K562 (cell line): ENCODE measurements around the gene MMP28. TPM values are rescaled to one million over a fixed set of nuclear protein-coding genes. Genes with fewer than 3 reads are reported as not detected.

Experiments used
- ATAC-seq: fragments of 200-7000 bp; cut with Tn5 transposase; 3 replicates; pipeline ENCODE4 v1.9.1; 2020; ENCODE audit warnings: moderate library complexity
- BruUV-seq: library from RNA; stranded (reverse); fragments of 400-500 nt; replicated peaks from 2 replicates; lab custom pipeline; 2021; lab: Mats Ljungman, UMichigan
- CTCF ChIA-PET: fragments of 300-600 bp; formaldehyde crosslinking; extraction: SDS; loops from one replicate; lab custom pipeline; 2021; ENCODE audit warnings: low intra/inter-chr PET ratio; lab: Yijun Ruan, JAX
- POLR2A ChIA-PET: fragments of 300-600, 350-650 bp; sonication (Branson Sonifier 250); formaldehyde crosslinking; extraction: SDS; loops from one replicate; lab custom pipeline; 2021; ENCODE audit warnings: antibody characterized with exemption, inconsistent platforms; lab: Yijun Ruan, JAX
- DNase-seq, 4 experiments: peaks; one replicate each; pipeline versions ENCODE4 v3.0.0 to v3.0.0-alpha.2; 2011 to 2018; ENCODE audit warnings: low spot score in 3 of 4, mixed read lengths in 3 of 4; ENCODE audit errors: extremely low read depth in 1 of 4
- FAIRE-seq: peaks from 2 replicates; lab custom pipeline; 2011; peaks lifted over from hg19 to GRCh38; lab: Jason Lieb, UNC
- H2AFZ ChIP-seq: 2 replicates; pipeline ENCODE4 v1.6.0; 2011; ENCODE audit warnings: low read depth, low read length, control low read depth, inconsistent platforms
- H3K27ac ChIP-seq: fragments of 200-600 bp; 3 replicates; pipeline ENCODE4 v1.8.0; 2011; ENCODE audit warnings: low read depth, mild to moderate bottlenecking, control low read depth, inconsistent platforms, low read length, moderate library complexity, mixed read lengths; ENCODE audit errors: extremely low read depth
- H3K27me3 ChIP-seq, 2 experiments: fragments of 300-600 bp in 1 of 2; 2 replicates in 1 of 2; 3 replicates in 1 of 2; pipeline versions ENCODE4 v1.6.0 to v1.8.0; 2011; ENCODE audit warnings: inconsistent platforms in 2 of 2, low read length in 2 of 2, mild to moderate bottlenecking in 1 of 2, mixed read lengths in 1 of 2, moderate library complexity in 1 of 2; ENCODE audit not compliant: control insufficient read depth in 2 of 2, insufficient read depth in 2 of 2
- H3K36me3 ChIP-seq: fragments of 300-600 bp; 3 replicates; pipeline ENCODE4 v1.8.0; 2011; ENCODE audit warnings: mild to moderate bottlenecking, low read length, inconsistent platforms; ENCODE audit not compliant: control insufficient read depth, insufficient read depth
- H3K4me1 ChIP-seq, 2 experiments: fragments of 200-600 bp in 1 of 2; replicated peaks in 1 of 2; 2 replicates in 1 of 2; 3 replicates in 1 of 2; pipeline versions ENCODE4 v1.5.1 to v1.8.0; 2011; ENCODE audit warnings: inconsistent platforms in 2 of 2, low read length in 2 of 2, mild to moderate bottlenecking in 1 of 2, mixed read lengths in 1 of 2, moderate library complexity in 1 of 2; ENCODE audit not compliant: control insufficient read depth in 2 of 2, insufficient read depth in 2 of 2
- H3K4me2 ChIP-seq: 2 replicates; pipeline ENCODE4 v1.6.1; 2011; ENCODE audit warnings: low read length, control low read depth, inconsistent platforms, mixed read lengths; ENCODE audit not compliant: insufficient read depth
- H3K4me3 ChIP-seq: fragments of 200-600 bp; sonication (generic), shearing (Covaris generic); 2 replicates; pipeline ENCODE4 v1.5.1; 2016; ENCODE audit warnings: control low read depth, inconsistent platforms
- H3K79me2 ChIP-seq: fragments of 200-600 bp; 3 replicates; pipeline ENCODE4 v1.8.0; 2011; ENCODE audit warnings: low read length, inconsistent platforms; ENCODE audit not compliant: control insufficient read depth, insufficient read depth
- H3K9ac ChIP-seq, 2 experiments: 2 replicates each; pipeline versions ENCODE4 v1.6.0 to v1.6.1; 2011; ENCODE audit warnings: low read depth in 2 of 2, low read length in 2 of 2, control low read depth in 1 of 2, inconsistent platforms in 1 of 2, mild to moderate bottlenecking in 1 of 2, mixed read lengths in 1 of 2; ENCODE audit not compliant: insufficient read depth in 1 of 2
- H3K9me1 ChIP-seq: one replicate; pipeline ENCODE4 v1.6.0; 2011; ENCODE audit warnings: inconsistent platforms, mild to moderate bottlenecking, low read length, moderate library complexity; ENCODE audit not compliant: control insufficient read depth, insufficient read depth
- H3K9me3 ChIP-seq: replicated peaks from 2 replicates; pipeline ENCODE4 v1.5.1; 2011; ENCODE audit warnings: low read depth, low read length, inconsistent platforms; ENCODE audit not compliant: control insufficient read depth, insufficient read depth
- H4K20me1 ChIP-seq: replicated peaks from 2 replicates; pipeline ENCODE4 v1.6.1; 2011; ENCODE audit warnings: low read length, inconsistent platforms, mixed read lengths; ENCODE audit not compliant: control insufficient read depth, insufficient read depth
- NUFIP1 ChIP-seq: fragments of 450-650 bp; IDR thresholded peaks from 2 replicates; pipeline ENCODE4 v1.6.1; 2018; ENCODE audit not compliant: partially characterized antibody
- POLR2G ChIP-seq: fragments of 200-400 bp; formaldehyde crosslinking; IDR thresholded peaks from 2 replicates; pipeline ENCODE4 v1.6.1; 2017; ENCODE audit warnings: low read depth, mild to moderate bottlenecking, antibody characterized with exemption, low read length, moderate library complexity
- WGBS: fragments of 100-300 bp; shearing (Covaris generic); methylation state at CpG from one replicate; pipeline ENCODE4 v1.1.6; 2016; ENCODE audit warnings: low coverage, mixed read lengths; ENCODE audit not compliant: insufficient coverage; ENCODE audit errors: missing lambda C conversion rate; 5-methylcytosine and 5-hydroxymethylcytosine counted together
- in situ Hi-C: fragments of 300-500 bp; cut with MboI; formaldehyde crosslinking; loops from 4 replicates; pipeline ENCODE4 v1.15.0; 2018; ENCODE audit warnings: inconsistent platforms, mixed read lengths
- intact Hi-C: fragments of 100-400 bp; cut with micrococcal nuclease; formaldehyde crosslinking; loops from 2 replicates; pipeline ENCODE4 v1.14.2; 2022
- polyA plus RNA-seq, 8 experiments: library from polyadenylated mRNA; depleted of rRNA in 4 of 8; stranded (reverse) in 5 of 8; unstranded in 3 of 8; fragments of >200 nt; fragmentation: Nextera tagmentation in 2 of 8; fragmentation: Illumina TruSeq in 1 of 8; extraction: Ambion mirVana in 2 of 8; extraction: Trizol in 1 of 8; gene quantifications; 2 replicates each; pipeline versions ENCODE4 v1.2.1 to v1.2.3, GENCODE V29; 2011 to 2014; ENCODE audit warnings: inconsistent platforms in 1 of 8, missing spikeins in 1 of 8
- total RNA-seq, 7 experiments: library from RNA; depleted of rRNA in 6 of 7; stranded (reverse); fragments of >200 nt in 6 of 7; fragmentation: Illumina TruSeq in 2 of 7; extraction: Trizol in 2 of 7; gene quantifications; 2 replicates each; pipeline versions ENCODE4 v1.2.1 to v1.2.3, GENCODE V29; 2011 to 2021; ENCODE audit warnings: low replicate concordance in 1 of 7

The MMP28 gene
- total and polyA plus RNA-seq, 9 of the 15 experiments (the other 6 are each of a cell fraction or from before 2014, with no cell fraction given) = not detected

DNA sequence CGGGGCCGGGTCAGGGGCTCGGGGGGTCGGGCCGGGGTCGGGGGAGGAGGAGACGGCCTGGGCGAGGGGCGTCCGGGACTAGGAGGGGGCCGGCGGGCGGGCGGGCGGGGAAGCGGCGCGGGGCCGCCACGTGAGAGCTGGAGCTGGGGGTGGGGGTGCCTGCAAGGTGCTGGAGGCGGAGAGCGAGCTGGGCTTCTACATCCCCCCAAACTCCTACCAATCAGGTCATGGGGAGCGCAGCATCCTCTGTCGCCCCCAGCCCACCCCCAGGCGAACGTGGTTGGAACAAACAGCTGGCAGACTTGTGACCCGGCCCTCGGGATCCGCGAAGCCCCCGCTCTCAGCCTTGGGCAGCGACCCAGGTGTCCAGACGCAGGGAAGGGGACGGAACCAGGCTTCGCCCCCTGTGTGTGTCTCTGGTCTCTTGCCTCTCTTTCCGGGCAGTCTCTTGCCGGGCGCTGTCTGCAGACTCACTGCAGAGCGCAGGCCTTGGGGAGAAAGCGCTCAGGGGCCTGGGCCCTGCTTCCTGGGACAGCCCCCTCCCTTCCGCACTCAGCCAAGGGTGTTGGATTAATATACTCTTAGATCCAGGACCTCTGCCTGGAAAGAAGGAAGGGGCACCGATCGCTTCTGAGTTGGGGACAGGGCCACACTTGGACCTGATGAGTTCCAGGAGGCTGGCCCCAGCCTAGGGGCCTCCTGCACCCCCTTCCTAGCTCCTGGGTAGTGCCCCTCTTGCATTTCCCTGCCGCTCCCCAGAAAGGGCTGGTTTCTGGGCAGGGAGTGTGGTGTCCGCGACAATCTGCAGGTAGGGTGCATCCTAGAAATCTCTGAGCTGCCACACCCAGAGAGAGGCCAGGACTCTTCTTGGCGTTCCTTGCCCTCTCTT is 63.3 kb downstream of the MMP28 start:
- H3K36me3 ChIP-seq = peaks cover 5% of the 10 kb centered on the region; the same call in 1 of the 3 replicates
- peak overlapping the region in 1 of 2 experiments; percentile 61; a peak in 2 of 4 replicates for H3K9ac ChIP-seq
- H3K4me2 ChIP-seq = no peak overlapping the region
- no TSS peak for BruUV-seq
- ATAC-seq = no peak
- no peak for DNase-seq
- peak overlapping the region; percentile 41 for H3K4me3 ChIP-seq
- no peak overlapping the region for H3K27ac ChIP-seq
- WGBS = 52% methylated on average over 9 of the region's 47 CpGs
- peaks cover 19 to 44% of the 10 kb centered on the region in 2 experiments; a peak in 4 of 5 replicates for H3K27me3 ChIP-seq
- no peaks in the 10 kb centered on the region for H3K9me1 ChIP-seq
- peaks cover 3 to 17% of the 10 kb centered on the region in 2 experiments; a peak in 3 of 5 replicates for H3K4me1 ChIP-seq
- TF ChIP-seq NUFIP1 = no peak
- peak; percentile 5; the same call in 1 of the 2 replicates for TF ChIP-seq POLR2G
- FAIRE-seq = no peak
- peaks cover 3% of the 10 kb centered on the region; the same call in 1 of the 2 replicates for H4K20me1 ChIP-seq
- no peaks in the 10 kb centered on the region for H3K9me3 ChIP-seq
- H3K79me2 ChIP-seq = no peaks in the 10 kb centered on the region
- intact Hi-C loops = loop anchor here (5.0 kb wide), 1 partner anchor 175 kb away; no protein-coding TSS in a partner anchor
- in situ Hi-C loops = loop anchor here (25.0 kb wide), 1 partner anchor 1295 kb away; no protein-coding TSS in a partner anchor
- ChIA-PET POLR2A (interaction anchor here (1.2 to 1.6 kb wide), 2 partner anchors 9 to 11 kb away, joined by 3 to 6 read pairs; no protein-coding TSS in a partner anchor), CTCF (no interaction called here)
- H2AFZ ChIP-seq = no peak overlapping the region
